ENCODE results near the gene UBASH3A. TPM values are rescaled to one million over a fixed set of nuclear protein-coding genes. Genes with fewer than 3 reads are reported as not detected.

UBASH3A gene
- polyA plus RNA-seq, 4 donors, result 0.07 to 0.10 (median 0.10) TPM; not detected in 1

DNA sequence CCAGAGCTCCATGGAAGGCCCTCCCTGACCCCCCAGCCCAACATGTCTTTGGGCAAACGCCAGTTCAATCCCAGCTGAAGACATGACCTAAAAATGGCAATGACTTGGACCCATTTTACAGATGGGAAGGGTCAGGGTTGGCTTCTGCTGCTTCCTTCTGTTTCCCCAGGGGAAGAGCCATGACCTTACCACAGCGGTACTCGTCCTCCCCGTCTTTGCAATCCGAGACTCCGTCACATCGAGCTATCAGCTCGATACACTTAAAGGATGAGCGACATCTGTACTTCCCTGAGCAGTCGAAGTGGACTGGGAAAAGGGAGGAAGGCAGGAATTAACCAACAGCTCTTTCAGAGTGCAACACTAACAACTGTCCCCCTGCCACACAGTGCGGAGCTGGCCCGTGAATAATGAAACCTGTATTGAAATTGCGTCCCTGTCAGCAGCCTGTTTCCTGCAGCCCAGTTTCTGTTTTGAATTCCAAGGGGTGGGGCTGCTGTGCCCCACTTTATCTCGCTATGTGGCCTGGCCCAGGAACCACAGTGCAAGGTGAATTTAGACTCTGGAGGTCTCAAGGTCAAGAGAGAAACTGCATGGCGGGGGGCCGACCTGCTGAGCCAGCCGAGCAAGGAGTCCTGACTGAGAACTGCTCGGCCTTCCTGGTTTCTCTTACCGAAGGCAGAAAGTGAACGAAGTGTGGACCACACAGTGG lies 14.8 kb upstream of the UBASH3A start:
- no peak for DNase-seq (ENCODE audit: low read depth in 4 of 4, low spot score in 3 of 4)

DNA sequence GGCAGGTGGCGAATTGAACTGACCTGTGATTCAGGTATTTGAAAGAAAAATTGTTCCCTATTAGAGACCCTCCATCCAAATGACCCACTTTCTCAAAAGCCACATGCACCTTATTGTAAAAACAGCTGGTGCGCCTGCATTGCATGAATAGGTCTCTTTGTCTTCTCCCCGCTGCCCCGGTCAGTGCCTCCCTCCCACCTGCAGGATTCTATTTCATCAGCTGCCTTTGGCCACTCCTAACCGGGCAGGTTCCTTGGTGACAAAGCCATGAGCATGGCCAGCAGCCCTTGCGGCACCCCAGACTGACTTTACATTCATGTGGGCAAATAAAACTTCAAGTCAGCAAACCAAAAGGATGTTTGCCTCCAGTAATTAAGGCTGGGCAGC lies 14.3 kb upstream of the UBASH3A start:
- DNase-seq (ENCODE audit: low read depth in 4 of 4, low spot score in 3 of 4), result peak in 1 of 4 donors; percentile 54

DNA sequence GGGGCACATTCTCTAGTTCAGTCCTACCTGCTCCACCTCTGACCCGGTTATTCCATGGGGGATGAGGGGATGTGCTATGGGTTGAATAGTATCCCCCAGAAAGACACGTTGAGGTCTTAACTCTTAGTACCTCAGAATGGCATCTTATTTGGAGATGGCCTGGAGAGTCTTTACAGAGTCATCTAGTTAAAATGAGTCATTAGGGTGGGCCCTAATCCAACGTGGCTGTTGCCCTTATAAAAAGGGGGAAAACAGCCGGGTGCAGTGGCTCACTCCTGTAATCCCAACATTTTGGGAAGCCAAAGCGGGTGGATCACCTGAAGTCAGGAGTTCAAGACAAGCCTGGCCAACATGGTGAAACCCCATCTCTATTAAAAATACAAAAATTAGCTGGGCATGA lies 13.5 kb upstream of the UBASH3A start:
- no peak for DNase-seq (ENCODE audit: low read depth in 4 of 4, low spot score in 3 of 4)

DNA sequence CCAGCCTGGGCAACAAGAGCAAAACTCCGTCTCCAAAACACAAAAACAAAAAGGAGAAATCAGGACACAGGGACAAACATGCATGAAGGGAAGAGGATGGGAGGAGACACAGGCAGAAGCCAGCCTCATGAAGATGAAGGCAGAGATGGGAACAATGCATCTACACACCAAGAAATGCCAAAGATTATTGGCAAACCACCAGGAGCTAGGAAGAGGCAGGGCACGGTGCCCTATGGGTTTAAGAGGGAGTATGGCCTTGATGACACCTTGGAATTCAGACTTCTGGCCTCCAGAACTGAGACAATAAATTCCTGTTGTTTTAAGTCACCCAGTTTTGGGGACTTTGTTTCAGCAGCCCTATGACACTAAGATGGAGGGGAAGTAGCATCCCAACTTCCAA lies 13.0 kb upstream of the UBASH3A start:
- no peak for DNase-seq (ENCODE audit: low read depth in 4 of 4, low spot score in 3 of 4)

DNA sequence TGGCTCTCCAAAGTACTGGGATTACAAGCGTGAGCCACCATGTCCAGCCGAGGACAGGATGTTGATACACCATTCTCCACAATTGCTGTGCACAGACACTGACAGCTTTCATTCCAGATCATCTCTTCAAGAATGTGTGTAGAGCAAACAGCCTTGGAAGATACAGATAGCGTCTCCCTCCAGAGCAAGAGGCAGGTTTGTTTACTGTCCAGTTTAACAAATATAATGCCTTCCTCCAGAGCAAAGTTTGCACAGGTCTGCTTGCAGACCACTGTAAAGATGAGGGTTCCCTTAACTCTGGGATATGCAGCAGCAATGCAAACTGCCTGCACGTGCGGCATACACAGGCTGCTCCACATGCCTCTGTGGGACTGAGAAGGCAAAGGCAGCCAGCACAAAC lies 12.4 kb upstream of the UBASH3A start:
- no peak for DNase-seq (ENCODE audit: low read depth in 4 of 4, low spot score in 3 of 4)

DNA sequence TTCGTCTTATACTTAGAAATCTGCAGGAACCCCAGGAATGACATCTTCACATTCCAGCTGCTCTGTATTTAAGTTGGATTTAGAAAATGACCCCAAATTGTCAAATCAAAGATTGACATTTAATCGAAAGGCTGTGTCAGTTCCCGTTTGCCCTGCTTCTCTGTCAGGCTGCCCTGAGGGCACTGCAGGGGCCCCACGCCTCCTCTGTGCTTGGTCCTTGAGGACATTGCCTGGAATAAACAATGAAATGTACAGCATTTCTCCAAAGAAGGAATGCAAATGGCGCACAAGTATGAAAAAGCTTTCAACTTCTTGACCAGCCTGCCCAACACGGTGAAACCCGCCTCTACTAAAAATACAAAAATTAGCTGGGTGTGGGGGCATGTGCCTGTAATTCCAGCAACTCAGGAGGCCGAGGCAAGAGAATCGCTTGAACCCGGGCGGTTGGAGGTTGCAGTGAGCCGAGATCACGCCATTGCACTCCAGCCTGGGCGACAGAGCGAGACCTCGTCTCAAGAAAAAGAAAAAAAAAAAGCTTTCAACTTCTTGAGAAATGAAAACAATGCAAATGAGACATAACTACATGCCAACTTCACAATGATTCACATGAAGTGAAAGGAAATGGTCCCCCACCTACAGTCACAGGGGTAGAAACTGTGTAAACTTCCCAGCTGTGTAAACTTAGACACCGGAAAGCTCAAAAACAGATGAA lies 10.8 kb upstream of the UBASH3A start:
- DNase-seq (ENCODE audit: low read depth in 4 of 4, low spot score in 3 of 4), result no peak

DNA sequence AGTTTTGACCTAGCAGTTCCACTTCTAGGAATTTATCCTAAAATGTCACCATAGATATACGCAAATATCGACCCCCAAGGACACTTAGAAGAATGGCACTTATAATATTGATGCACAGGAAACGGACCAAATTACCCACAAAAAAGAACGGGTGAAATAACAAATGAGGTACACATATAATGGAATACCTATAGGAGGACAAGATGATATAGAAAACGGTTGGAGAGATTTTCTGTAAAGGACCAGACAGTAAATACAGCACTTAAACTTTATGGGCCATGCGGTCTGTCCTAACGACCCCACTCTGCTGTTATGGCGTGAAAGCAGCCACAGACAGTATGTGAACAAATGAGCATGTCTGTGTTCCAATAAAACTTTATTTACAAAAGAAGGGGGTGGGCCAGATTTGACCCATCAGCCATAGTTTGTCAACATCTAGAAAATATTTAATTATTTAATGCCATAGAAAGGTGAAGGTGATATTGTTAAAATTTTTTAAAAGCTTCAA lies 10.2 kb upstream of the UBASH3A start:
- no peak for DNase-seq (ENCODE audit: low read depth in 4 of 4, low spot score in 3 of 4)

DNA sequence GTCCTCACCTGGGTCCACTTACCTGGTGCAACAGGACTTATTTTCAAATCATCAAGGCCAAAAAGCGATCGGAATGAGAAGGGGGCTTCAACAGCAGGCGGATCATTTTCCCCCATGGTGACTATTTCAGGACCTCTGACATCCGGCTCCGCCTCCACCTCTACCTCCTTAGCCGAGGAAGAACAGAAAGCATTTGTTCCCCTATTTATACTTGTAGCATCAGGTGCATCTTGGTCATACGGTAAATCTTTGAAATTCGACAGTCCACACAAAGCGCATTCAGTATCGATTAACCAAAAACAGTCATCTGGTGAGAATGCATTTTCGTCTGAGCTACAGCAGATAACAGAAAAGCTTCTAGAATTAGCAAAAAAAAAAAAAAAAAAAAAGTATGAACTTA lies 8.4 kb upstream of the UBASH3A start:
- DNase-seq (ENCODE audit: low read depth in 4 of 4, low spot score in 3 of 4), result no peak

DNA sequence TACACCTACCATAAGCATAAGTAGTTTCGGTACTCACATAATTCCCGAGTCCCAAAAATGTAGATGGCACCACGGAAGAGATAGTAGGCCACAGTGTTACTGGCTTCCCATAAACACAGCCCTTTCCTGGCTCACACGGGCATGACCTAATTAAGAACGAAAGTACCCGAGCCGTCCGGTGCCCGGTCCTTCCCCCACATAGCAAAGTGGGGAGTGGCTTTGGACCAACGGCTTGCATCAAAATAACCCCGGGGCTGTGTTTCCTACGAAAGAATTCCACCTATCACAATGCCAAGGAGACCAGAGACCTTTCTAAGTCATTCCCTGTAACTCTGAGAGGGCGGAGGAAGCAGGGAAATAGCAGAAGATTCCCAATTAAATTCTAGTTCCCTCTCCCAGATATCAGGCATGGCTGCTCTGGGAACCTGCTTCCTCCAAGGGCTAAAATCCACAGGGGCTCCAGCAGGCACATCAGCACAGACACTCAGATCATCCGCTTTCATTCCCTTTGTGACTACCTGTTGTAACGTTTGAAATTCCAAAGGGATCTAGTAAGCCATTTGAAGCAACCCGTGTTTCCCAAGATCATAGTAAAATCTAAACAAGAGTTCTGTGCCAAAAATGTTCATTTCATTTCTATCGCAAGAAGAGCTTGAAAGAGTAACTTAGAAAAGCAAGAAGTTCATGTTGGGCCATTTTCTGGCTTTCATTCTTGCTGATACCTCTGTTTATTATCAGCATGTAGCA lies 7.6 kb upstream of the UBASH3A start, which contains the start of gene TMPRSS3:
Gene TMPRSS3 (minus strand): TSS at position 148 of the 747 bp plus-strand sequence. CDS start 635 bp downstream, outside the sequence.
- no peak for DNase-seq (ENCODE audit: low read depth in 4 of 4, low spot score in 3 of 4)

DNA sequence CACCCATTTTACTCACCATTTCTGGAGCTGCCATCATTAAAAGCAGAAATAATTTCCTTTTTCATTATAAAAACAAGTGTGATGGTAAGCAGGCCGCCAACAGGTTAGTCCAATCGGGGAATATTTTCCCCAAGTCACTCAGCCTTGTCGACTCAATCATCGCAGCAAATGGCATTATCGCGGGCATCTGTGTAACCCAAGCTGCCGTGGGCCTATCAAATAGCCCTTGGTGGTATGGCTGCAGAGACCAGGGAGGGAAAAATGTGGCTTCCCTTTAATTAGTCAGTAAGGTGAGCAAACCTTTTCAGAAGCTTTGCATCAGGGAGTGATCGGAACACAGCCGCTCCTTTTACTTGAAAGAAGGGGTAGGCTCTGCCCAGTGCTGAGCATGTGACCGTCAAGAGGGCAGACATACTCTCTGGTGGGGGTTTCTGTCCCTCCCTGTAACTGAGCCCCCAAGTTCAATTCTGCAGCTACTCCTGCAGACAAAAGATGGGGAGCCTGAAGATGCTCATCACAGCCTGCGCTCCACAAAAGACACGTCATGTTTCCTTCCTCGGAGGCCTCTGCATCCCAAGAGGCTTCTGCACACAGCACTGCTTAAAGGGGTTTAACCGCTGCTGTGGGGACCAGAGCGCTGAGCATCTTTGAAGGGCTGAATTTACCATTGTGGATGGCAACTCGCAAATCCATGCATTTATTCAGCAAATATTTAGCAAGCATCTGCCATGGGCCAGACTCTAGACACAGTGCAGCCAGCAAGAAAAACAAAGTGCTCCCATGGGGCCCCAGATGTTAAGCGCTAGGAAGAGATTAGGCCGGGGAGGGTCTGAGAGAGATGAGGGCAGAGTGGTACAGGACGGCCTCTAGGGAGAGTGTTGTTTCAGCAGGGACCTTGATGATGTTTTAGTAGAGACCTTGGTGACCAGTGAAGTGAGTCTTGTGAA lies 6.6 kb upstream of the UBASH3A start:
- no peak for DNase-seq (ENCODE audit: low read depth in 4 of 4, low spot score in 3 of 4)

DNA sequence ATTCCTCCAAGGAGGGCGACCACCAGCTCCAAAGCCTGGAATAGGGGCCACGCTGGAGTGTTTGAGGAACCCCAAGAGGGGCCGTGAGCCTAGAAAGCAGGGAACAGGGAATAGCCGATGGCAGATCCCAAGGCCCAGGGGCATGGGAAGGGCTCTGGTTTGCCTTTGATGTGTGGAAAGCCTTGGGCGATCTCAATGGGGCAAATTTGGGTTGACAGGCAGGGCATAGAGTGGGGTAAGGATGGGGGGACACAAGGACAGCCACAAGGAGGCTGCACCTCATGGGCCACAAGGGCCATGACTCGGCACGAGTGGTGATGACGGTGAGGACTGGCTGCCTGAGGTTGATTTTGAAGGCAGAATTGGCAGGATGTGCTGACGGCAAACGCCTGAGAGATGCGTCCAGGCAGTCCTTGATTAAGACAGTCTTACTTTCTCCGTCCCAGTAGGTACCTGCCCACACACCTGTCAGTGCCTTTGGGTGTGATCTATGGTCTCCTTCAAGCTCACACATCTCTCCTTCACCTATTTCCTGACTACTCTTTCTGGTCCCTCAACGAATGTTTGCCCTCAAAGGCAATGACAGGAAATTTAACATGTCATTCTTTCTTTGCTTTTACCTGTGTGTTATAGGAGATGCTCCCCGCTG lies 5.8 kb upstream of the UBASH3A start:
- no peak for DNase-seq (ENCODE audit: low read depth in 4 of 4, low spot score in 3 of 4)

DNA sequence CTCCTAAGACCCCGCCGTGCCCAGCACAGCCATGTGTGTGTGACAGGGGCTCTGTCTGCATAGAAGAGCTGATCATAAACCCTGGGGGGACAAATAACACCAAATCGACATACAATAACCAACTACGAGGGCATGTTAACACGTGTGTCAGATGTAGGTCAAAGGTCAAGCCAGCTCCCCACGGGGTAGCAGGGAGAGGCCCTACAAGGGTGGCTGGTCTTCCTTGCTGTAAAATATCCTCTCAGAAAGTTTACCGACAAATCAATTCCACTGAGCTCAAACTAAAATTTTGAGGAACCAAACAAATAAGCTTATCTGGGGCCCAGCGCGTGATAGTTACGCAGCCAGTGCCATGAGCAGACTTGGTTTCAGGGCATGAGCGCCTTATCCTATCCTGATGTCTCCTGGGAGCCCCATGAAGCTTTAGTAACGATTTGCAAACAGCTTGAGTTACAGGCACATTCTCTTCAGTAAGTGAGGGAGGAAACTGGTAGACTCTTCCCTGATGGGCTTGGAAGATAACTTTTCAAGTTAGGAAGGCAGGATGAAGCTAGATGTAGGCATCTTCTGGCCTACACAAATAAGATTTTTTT lies 5.2 kb upstream of the UBASH3A start:
- DNase-seq (ENCODE audit: low read depth in 4 of 4, low spot score in 3 of 4), result no peak

DNA sequence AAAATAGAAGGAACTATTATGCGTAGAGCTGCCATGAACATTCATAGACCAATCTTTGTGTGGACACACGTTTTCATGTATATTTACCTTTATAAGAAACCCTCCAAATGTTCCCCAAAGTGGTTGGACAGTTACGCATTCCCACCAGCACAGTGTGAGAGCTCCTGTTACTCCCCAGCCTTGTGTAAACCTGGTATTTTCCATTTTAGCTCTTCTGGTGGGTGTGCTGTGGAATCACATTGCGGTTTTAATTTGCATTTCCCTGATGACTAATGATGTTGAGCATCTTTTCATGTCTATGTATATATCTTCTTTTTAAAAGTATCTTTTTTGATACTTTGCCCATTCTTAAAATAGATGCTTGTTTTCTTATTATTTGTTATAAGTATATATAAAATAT lies 3.2 kb upstream of the UBASH3A start:
- DNase-seq (ENCODE audit: low read depth in 4 of 4, low spot score in 3 of 4), result no peak

DNA sequence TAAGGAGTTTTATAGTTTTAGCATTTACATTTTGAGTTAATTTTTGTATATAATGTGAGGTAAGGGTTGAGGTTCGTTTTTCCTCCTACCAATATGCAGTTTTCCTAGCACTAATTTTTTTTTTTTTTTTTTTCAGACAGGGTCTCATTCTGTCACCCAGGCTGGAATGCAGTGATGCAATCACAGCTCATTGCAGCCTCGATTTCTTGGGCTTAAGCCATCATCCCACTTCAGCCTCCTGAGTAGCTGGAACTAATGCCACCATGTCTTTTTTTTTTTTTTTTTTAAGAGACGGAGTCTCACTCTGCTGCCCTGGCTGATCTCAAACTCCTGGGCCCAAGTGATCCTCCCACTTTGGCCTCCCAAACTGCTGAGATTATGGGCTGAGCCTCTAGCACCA lies 2.5 kb upstream of the UBASH3A start:
- DNase-seq (ENCODE audit: low read depth in 4 of 4, low spot score in 3 of 4), result no peak

DNA sequence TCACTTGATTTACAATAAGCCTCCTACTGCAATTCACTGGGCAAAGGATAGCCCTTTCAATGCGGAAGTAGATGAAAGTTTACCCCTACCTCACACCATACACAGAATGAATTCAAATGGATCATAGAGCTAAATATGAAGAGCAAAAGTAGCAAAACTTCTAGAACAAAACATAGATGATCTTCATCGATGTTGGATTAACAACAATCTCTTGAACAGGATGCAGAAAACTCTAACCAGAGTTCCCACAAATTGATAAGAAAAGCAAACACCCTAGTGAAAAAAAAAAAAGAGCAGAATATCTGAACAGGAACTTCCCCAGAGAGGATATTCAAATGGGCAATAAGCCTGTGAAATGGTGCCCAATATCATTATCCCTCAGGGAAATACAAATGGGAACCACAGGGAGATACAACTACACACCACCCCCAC lies 1.9 kb upstream of the UBASH3A start:
- DNase-seq (ENCODE audit: low read depth in 4 of 4, low spot score in 3 of 4), result no peak

DNA sequence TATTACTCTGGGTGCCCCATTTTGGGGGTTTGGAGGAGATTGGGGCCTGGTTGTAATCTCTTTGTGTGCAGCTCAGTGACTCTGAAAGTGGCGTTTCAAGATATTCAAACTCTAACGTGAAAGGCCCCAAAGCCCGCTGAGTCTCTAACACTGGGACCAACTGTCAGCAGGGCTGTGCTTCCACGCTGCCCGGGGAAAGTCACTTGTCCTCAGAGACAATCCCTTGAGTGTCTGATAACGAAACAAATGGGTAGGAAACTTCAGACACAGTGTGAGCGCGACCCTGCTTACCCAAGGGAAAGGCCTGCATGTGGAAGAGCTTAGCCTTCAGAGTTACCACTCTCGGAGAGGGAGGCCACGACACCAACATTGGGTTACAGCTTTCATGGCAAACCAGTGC lies 837 bp downstream of the UBASH3A start:
- DNase-seq (ENCODE audit: low read depth in 4 of 4, low spot score in 3 of 4), result no peak

DNA sequence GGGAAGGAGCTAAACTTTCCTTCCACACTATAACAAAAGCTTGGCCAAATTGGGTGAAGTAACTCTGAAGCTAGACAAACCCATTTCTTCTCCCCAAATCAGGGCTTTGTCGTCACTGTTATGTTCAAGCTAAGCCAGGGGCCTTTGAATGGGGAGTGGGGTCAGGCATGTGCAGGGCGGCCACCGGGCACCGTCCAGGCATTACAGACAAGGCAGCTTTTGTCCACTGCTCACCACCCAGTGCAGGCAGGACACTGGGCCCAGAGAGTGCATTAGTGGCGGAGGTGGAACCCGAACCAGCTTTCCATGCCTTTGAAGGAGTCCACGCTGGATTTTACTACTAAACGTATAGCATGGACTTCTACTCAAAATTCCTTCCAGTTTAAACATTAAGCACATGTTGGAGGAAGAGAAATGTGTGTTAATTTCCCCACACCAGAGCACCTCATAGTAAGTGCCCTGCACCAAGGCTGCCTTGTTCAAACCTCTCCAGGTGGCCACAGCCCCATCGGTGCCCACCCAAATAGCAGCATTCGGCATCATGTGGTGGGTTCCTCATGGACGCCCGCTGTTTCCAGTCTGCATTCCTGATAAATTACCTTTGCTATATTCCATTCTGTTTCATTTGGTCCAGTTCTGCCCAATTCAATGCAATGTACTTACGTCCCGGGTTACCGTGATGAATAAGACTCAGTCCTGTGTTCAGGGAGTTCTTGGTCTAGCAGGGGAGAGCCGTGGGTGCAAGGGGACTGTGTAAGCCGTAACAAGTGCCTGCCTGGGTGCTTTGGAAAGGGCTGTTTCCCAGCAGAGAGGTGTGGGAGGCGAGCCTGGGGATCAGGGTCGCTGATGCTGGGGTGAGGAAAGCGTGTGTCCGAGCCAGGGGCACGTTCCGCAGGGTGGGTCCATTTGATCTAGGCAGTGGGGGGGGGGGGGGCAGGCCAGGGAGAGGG lies 1.6 kb downstream of the UBASH3A start:
- DNase-seq (ENCODE audit: low read depth in 4 of 4, low spot score in 3 of 4), result no peak

DNA sequence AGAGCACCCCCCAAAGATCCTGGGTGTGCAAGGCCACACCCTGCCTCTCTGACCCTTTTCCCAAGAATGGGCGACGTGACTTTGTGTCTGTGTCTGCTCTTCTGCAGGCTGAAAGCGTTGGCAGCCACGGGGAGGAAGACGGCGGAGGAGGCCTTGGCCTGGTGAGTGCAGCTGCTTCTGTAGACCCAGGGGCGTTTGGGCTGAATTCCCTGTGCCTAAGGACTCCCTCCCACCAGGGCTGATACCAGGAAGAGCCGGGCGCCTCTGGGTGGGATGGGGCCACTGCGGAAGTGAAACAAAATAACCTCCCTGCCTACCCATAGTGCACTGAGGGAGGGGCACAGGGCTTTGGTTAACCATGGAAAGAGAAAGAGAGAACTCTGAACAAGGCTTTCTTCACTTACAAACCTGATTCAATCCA lies 2.5 kb downstream of the UBASH3A start:
- DNase-seq (ENCODE audit: low read depth in 4 of 4, low spot score in 3 of 4), result no peak

Data from right renal pelvis (tissue), 4 donors.